GM12874 (cell line): Measurements from ENCODE around the gene CASZ1.

Experiments
- CTCF ChIP-seq: IDR thresholded peaks from 2 replicates; pipeline ENCODE4 v1.5.1; 2011; ENCODE audit warnings: low read depth, mild to moderate bottlenecking, control low read depth, low read length, moderate library complexity; ENCODE audit not compliant: insufficient read depth

The CASZ1 gene

DNA sequence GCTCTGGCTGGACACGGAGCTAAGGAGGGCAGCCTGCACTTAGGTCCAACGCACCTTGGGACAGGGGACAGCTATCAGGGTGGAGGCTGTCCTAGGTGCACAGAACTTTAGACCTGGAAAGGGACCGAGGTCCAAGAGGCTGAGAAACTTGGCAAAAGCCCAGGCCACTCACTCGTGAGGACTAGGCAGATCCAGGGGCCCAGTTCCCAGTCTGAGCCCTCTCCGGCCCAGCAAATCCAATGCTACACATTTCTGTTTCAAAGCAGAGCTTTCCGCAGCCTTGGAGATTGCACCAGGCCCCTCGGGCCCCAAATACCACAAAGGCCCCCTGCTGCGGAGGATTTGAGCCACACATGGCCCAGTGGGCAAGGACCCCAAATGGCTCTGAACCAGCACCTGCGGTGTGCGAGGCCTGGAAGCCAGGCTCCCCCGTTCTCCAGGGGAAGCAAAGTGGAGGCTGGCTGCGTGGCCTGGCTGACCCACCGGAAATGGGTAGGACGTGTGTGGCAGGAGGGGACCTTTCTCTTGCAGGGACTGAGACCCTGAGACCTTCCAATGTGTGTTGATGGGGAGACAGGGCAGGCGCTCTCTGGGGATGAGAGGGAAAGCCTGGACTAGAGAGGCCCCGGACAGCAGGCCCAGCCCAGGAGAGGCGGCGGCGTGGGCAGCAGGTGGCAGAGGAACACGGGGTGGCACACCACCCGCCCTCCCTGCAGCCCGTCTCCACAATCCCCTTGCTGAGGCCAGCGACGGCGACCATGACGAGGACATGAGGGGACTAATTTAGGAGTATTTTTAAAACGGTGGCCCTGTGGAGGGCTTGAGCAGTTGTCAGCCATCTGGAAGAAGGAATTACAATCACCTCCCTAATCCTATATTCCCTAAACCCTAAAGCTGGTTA lies 118.7 kb downstream of the CASZ1 start:
- no peak for TF ChIP-seq CTCF

DNA sequence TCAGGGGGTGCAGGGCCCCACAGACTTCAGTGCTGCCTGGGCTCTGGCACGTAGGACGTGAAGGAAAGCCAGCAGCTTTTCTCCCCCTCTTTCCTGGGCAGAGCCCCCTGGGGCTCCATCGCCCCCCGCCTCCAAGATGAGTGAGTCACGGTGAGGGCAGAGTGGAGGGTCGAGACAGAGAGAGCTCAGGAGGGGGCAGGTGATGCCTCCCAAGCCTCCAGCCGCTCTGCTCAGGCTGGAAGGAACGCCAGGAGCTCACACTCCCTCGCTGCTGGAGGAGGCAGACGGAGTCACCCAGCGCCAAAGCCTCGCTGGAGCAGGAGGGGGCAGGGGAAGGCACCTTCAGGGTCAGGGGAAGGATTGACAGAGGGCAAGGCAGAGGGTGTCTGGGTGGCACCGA lies 119.5 kb downstream of the CASZ1 start:
- TF ChIP-seq CTCF: no peak

DNA sequence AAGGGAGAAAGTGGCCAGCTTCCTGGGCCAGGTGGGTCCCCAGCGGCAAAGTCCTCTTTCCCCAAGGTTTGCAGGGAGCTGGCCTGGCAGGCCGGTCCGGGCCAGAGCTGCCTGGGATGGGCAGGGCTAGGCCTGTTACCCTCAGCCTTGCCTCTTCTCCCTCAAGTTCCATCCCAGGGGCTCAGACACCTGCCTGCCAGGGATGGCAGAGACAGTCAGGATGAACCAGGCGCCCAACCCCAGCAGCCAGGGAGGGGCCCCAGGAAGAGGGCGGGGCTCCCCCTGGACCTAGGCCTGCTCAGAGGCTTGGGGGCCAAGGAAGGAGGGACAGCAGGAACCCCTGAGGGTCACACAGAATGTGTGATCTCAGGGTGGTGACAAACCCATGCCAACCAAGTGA lies 120.6 kb downstream of the CASZ1 start:
- TF ChIP-seq CTCF: no peak

- no peak for TF ChIP-seq CTCF
Observed at GRCh38 chr1:10674700-10675609, 121.5 kb downstream of the CASZ1 start.

DNA sequence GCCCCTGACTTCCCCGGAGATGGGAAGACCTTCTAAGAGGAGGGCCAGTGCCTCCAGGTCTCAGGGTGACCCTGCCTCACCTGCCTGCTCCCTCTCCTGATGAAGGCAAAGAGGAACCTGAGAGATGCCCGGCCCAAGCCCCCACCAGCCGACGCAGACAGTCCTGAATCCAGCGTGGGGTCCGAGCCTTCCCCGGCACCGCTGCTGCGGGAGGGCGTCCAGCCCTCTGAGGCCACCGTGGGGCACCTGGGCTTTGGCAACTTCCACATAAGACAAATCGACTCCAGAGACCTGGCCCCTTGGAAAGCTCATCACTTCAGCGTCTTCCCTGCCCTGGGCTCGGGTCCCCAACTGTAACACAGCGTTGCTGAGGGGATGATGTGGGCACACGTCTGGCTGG lies 122.2 kb downstream of the CASZ1 start:
- no peak for TF ChIP-seq CTCF

GRCh38 chr1:10673109-10673711 lies 123.2 kb downstream of the CASZ1 start:
- no peak for TF ChIP-seq CTCF
